Breast epithelium (tissue), 4 donors: Measurements from ENCODE around the gene SEL1L3. TPM values are rescaled to one million over a fixed set of nuclear protein-coding genes. Genes with fewer than 3 reads are reported as not detected.

Source experiments
- DNase-seq, 2 donors: peaks; one replicate each; pipeline ENCODE4 v3.0.0-alpha.2; 2019; ENCODE audit warnings: low spot score in 2 of 2
- H3K27ac ChIP-seq, 2 donors: fragments of 200-600 bp; sonication (generic) in 1 of 2; one replicate each; pipeline ENCODE4 v1.5.1; 2016 to 2019; ENCODE audit warnings: mild to moderate bottlenecking in 1 of 2
- H3K27me3 ChIP-seq, 2 donors: fragments of 200-600 bp; sonication (generic) in 1 of 2; one replicate each; pipeline versions ENCODE4 v1.5.1 to v1.6.0; 2017 to 2019; ENCODE audit warnings: control low read depth in 1 of 2, mild to moderate bottlenecking in 1 of 2
- H3K36me3 ChIP-seq: fragments of 200-600 bp; one replicate; pipeline ENCODE4 v1.5.1; 2019
- H3K4me1 ChIP-seq, 2 donors: fragments of 200-600 bp; sonication (generic); one replicate each; pipeline ENCODE4 v1.5.1; 2016 to 2019; ENCODE audit warnings: control low read depth in 1 of 2
- H3K4me3 ChIP-seq, 3 donors: fragments of 200-600 bp; sonication (generic); 1 replicate in 2 of 3; 2 replicates in 1 of 3; pipeline ENCODE4 v1.5.1; 2016 to 2019; ENCODE audit warnings: mild to moderate bottlenecking in 3 of 3, moderate library complexity in 2 of 3
- H3K9me3 ChIP-seq, 2 donors: fragments of 200-600 bp; sonication (generic) in 1 of 2; one replicate each; pipeline ENCODE4 v1.5.1; 2016 to 2019; ENCODE audit warnings: control low read depth in 1 of 2
- CTCF ChIP-seq, 3 donors: fragments of 450-650 bp; IDR thresholded peaks; one replicate each; pipeline ENCODE4 v1.5.1; 2016 to 2017; ENCODE audit warnings: antibody characterized with exemption in 3 of 3, mild to moderate bottlenecking in 3 of 3, moderate library complexity in 3 of 3
- POLR2A ChIP-seq: fragments of 450-650 bp; IDR thresholded peaks from one replicate; pipeline ENCODE4 v1.6.1; 2016; ENCODE audit warnings: antibody characterized with exemption, mild to moderate bottlenecking, moderate library complexity
- POLR2AphosphoS5 ChIP-seq, 3 donors: sonication (generic); formaldehyde crosslinking; IDR thresholded peaks; one replicate each; pipeline ENCODE4 v1.6.1; 2017; ENCODE audit warnings: antibody characterized with exemption in 3 of 3
- intact Hi-C: fragments of 100-400 bp; cut with DNase I; formaldehyde crosslinking; loops from one replicate; pipeline ENCODE4 v1.15.1; 2023; ENCODE audit warnings: low total_unique reads
- total RNA-seq, 3 donors: library from RNA; depleted of rRNA; stranded (reverse); fragments of >200 nt; gene quantifications; one replicate each; pipeline ENCODE4 v1.1.0, GENCODE V29; 2016

The SEL1L3 gene
- total RNA-seq, 3 donors from 2014 or later = 10.7 to 15.5 (median 14.7) TPM

GRCh38 chr4:25813448-25814106, 49.2 kb downstream of the SEL1L3 start:
- intact Hi-C loops = no loop called here
- no peaks in the 10 kb centered on the region for H3K9me3 ChIP-seq
- H3K4me3 ChIP-seq = no peak overlapping the region
- no peaks in the 10 kb centered on the region for H3K36me3 ChIP-seq
- DNase-seq = no peak
- H3K27ac ChIP-seq = peak overlapping the region in 1 of 2 donors; percentile 43
- H3K4me1 ChIP-seq = no peaks in the 10 kb centered on the region
- TF ChIP-seq CTCF (IDR thresholded peaks at IDR 0.05) (no peak), POLR2A (no peak), POLR2AphosphoS5 (IDR thresholded peaks at IDR 0.05) (no peak)
- H3K27me3 ChIP-seq = no peaks in the 10 kb centered on the region

- Histone ChIP-seq H3K4me1 (no peaks in the 10 kb centered on the region), H3K9me3 (no peaks in the 10 kb centered on the region), H3K4me3 (no peak overlapping the region), H3K36me3 (no peaks in the 10 kb centered on the region), H3K27me3 (no peaks in the 10 kb centered on the region), H3K27ac (no peak overlapping the region)
- intact Hi-C loops = no loop called here
- no peak for TF ChIP-seq POLR2A
- TF ChIP-seq POLR2AphosphoS5 (IDR thresholded peaks at IDR 0.05) = no peak
- no peak for TF ChIP-seq CTCF (IDR thresholded peaks at IDR 0.05)
- DNase-seq = no peak
These were observed 50.9 kb downstream of the SEL1L3 start for GRCh38 chr4:25811841-25812240.

- Histone ChIP-seq H3K4me3 (no peak overlapping the region), H3K9me3 (no peaks in the 10 kb centered on the region), H3K27ac (no peak overlapping the region), H3K27me3 (no peaks in the 10 kb centered on the region), H3K4me1 (no peaks in the 10 kb centered on the region), H3K36me3 (no peaks in the 10 kb centered on the region)
- intact Hi-C loops = no loop called here
- TF ChIP-seq CTCF (IDR thresholded peaks at IDR 0.05) = no peak
- TF ChIP-seq POLR2A = no peak
- no peak for TF ChIP-seq POLR2AphosphoS5 (IDR thresholded peaks at IDR 0.05)
- DNase-seq = no peak
These were observed 51.5 kb downstream of the SEL1L3 start for GRCh38 chr4:25811374-25811690.

- intact Hi-C loops = no loop called here
- Histone ChIP-seq H3K4me1 (no peaks in the 10 kb centered on the region), H3K4me3 (no peak overlapping the region), H3K27ac (no peak overlapping the region), H3K27me3 (no peaks in the 10 kb centered on the region), H3K9me3 (no peaks in the 10 kb centered on the region), H3K36me3 (no peaks in the 10 kb centered on the region)
- TF ChIP-seq CTCF (IDR thresholded peaks at IDR 0.05) = no peak
- no peak for TF ChIP-seq POLR2AphosphoS5 (IDR thresholded peaks at IDR 0.05)
- TF ChIP-seq POLR2A = no peak
- no peak for DNase-seq
These were observed 52.1 kb downstream of the SEL1L3 start for GRCh38 chr4:25810461-25811373.

GRCh38 chr4:25809996-25810395, 52.8 kb downstream of the SEL1L3 start:
- no peak for TF ChIP-seq CTCF (IDR thresholded peaks at IDR 0.05)
- TF ChIP-seq POLR2A = no peak
- no peak for TF ChIP-seq POLR2AphosphoS5 (IDR thresholded peaks at IDR 0.05)
- no peaks in the 10 kb centered on the region for H3K9me3 ChIP-seq

More at GRCh38 chr4:25809996-25810395, 52.8 kb downstream of the SEL1L3 start:
- H3K4me1 ChIP-seq = no peaks in the 10 kb centered on the region
- no peaks in the 10 kb centered on the region for H3K27me3 ChIP-seq
- H3K27ac ChIP-seq = no peak overlapping the region
- intact Hi-C loops = no loop called here
- H3K4me3 ChIP-seq = no peak overlapping the region
- no peaks in the 10 kb centered on the region for H3K36me3 ChIP-seq
- no peak for DNase-seq
